SK-N-SH (cell line): ENCODE data around the gene RBM19. TPM values are rescaled to one million over a fixed set of nuclear protein-coding genes. Genes with fewer than 3 reads are reported as not detected.
A peak's percentile ranks its signal among the peaks of the same experiment; 100 is the strongest.

Experiments used
- CTCF ChIA-PET: fragments of 300-600, 350-600 bp; formaldehyde crosslinking; extraction: SDS; loops from one replicate; lab custom pipeline; 2021; lab: Yijun Ruan, JAX
- POLR2A ChIA-PET: fragments of 350-600 bp; sonication (Branson Sonifier 250); formaldehyde crosslinking; extraction: SDS; loops from one replicate; lab custom pipeline; 2020; ENCODE audit warnings: antibody characterized with exemption, inconsistent platforms; lab: Yijun Ruan, JAX
- DNase-seq: peaks from one replicate; pipeline ENCODE4 v3.0.0; 2012
- H2AFZ ChIP-seq: fragments of 200-600 bp; sonication (generic); 2 replicates; pipeline ENCODE4 v1.8.1; 2016; ENCODE audit warnings: antibody characterized with exemption, mild to moderate bottlenecking, low read depth
- H3F3A ChIP-seq: fragments of 200-600 bp; sonication (generic); replicated peaks from 2 replicates; pipeline ENCODE3; 2016; ENCODE audit warnings: antibody characterized with exemption, mild to moderate bottlenecking; ENCODE audit not compliant: insufficient read depth
- H3K27ac ChIP-seq, 2 experiments: fragments of 200-500 bp in 1 of 2; fragments of 200-600 bp in 1 of 2; sonication (Bioruptor generic) in 1 of 2; sonication (generic), shearing (Covaris generic) in 1 of 2; 2 replicates each; pipeline versions ENCODE4 v1.5.1 to v1.6.1; 2014 to 2016; ENCODE audit warnings: low read depth in 2 of 2, inconsistent platforms in 1 of 2, low read length in 1 of 2, mild to moderate bottlenecking in 1 of 2, mixed read lengths in 1 of 2
- H3K27me3 ChIP-seq: fragments of 200-600 bp; sonication (generic), shearing (Covaris generic); 2 replicates; pipeline ENCODE4 v1.6.1; 2016; ENCODE audit warnings: mixed run types; ENCODE audit not compliant: insufficient read depth
- H3K36me3 ChIP-seq, 2 experiments: fragments of 200-500 bp in 1 of 2; fragments of 200-600 bp in 1 of 2; sonication (Bioruptor generic) in 1 of 2; sonication (generic) in 1 of 2; replicated peaks in 1 of 2; 2 replicates each; pipeline versions ENCODE3 to v1.5.1; 2014 to 2016; ENCODE audit warnings: low read length in 1 of 2, mild to moderate bottlenecking in 1 of 2; ENCODE audit not compliant: insufficient read depth in 2 of 2, control insufficient read depth in 1 of 2
- H3K4me1 ChIP-seq, 2 experiments: fragments of 200-500 bp in 1 of 2; fragments of 200-600 bp in 1 of 2; sonication (Bioruptor generic) in 1 of 2; sonication (generic), shearing (Covaris generic) in 1 of 2; 2 replicates each; pipeline versions ENCODE4 v1.5.1 to v1.6.1; 2014 to 2016; ENCODE audit warnings: low read depth in 1 of 2, low read length in 1 of 2, mixed run types in 1 of 2; ENCODE audit not compliant: insufficient read depth in 2 of 2, control insufficient read depth in 1 of 2
- H3K4me2 ChIP-seq: fragments of 200-600 bp; sonication (generic), shearing (Covaris generic); 2 replicates; pipeline ENCODE4 v1.6.1; 2017; ENCODE audit warnings: mixed run types
- H3K4me3 ChIP-seq, 2 experiments: fragments of 200-500 bp in 1 of 2; fragments of 200-600 bp in 1 of 2; sonication (Bioruptor generic) in 1 of 2; sonication (generic), shearing (Covaris generic) in 1 of 2; 2 replicates each; pipeline versions ENCODE4 v1.5.1 to v1.8.1; 2014 to 2016; ENCODE audit warnings: low read depth in 2 of 2, inconsistent platforms in 1 of 2, low read length in 1 of 2, mild to moderate bottlenecking in 1 of 2, mixed read lengths in 1 of 2, moderate library complexity in 1 of 2
- H3K79me2 ChIP-seq: fragments of 200-600 bp; sonication (generic); 2 replicates; pipeline ENCODE4 v1.8.1; 2017; ENCODE audit warnings: mild to moderate bottlenecking; ENCODE audit not compliant: insufficient read depth
- H3K9ac ChIP-seq: fragments of 200-600 bp; sonication (generic); 2 replicates; pipeline ENCODE4 v1.6.1; 2017; ENCODE audit warnings: mixed run types
- H3K9me2 ChIP-seq: fragments of 200-600 bp; sonication (generic); 2 replicates; pipeline ENCODE4 v1.6.1; 2017; ENCODE audit warnings: mixed run types
- H3K9me3 ChIP-seq: fragments of 200-600 bp; sonication (generic); 2 replicates; pipeline ENCODE4 v1.6.1; 2017; ENCODE audit warnings: mixed run types, mild to moderate bottlenecking, moderate library complexity
- H4K20me1 ChIP-seq: fragments of 200-600 bp; sonication (generic); 2 replicates; pipeline ENCODE4 v1.6.1; 2017; ENCODE audit warnings: mild to moderate bottlenecking, mixed run types; ENCODE audit not compliant: insufficient read depth
- CTCF ChIP-seq: fragments of 200-600 bp; sonication (generic); IDR thresholded peaks from 2 replicates; pipeline ENCODE4 v1.6.1; 2017; ENCODE audit warnings: antibody characterized with exemption, mild to moderate bottlenecking, moderate library complexity
- GATA2 ChIP-seq: sonication (generic); formaldehyde crosslinking; IDR thresholded peaks from 2 replicates; pipeline ENCODE4 v1.5.0; 2020; ENCODE audit warnings: mild to moderate bottlenecking, missing genetic modification reagents
- IRF3 ChIP-seq: fragments of 150-350 bp; IDR thresholded peaks from 2 replicates; pipeline ENCODE4 v1.6.1; 2016; ENCODE audit warnings: mild to moderate bottlenecking, low read depth, low read length
- MXI1 ChIP-seq: IDR thresholded peaks from 2 replicates; pipeline ENCODE4 v1.6.1; 2012; ENCODE audit warnings: mild to moderate bottlenecking, low read depth, low read length, improper control_type of control experiment
- NRF1 ChIP-seq: IDR thresholded peaks from 2 replicates; pipeline ENCODE4 v1.6.1; 2012; ENCODE audit warnings: low read depth, mild to moderate bottlenecking, low read length
- PBX3 ChIP-seq: IDR thresholded peaks from 2 replicates; pipeline ENCODE4; 2012
- POLR2AphosphoS5 ChIP-seq: IDR thresholded peaks from 2 replicates; pipeline ENCODE4 v1.6.1; 2012; ENCODE audit warnings: low read depth, low read length
- RAD21 ChIP-seq: IDR thresholded peaks from 2 replicates; pipeline ENCODE4 v1.6.1; 2012; ENCODE audit warnings: mild to moderate bottlenecking, low read length
- RCOR1 ChIP-seq: fragments of 150-350 bp; IDR thresholded peaks from 2 replicates; pipeline ENCODE4 v1.6.1; 2017; ENCODE audit warnings: antibody characterized with exemption, low read length
- SIN3A ChIP-seq: IDR thresholded peaks from 2 replicates; pipeline ENCODE4 v1.6.1; 2012; ENCODE audit warnings: low read depth, mild to moderate bottlenecking, low read length, moderate library complexity, borderline replicate concordance
- SMC3 ChIP-seq: IDR thresholded peaks from 2 replicates; pipeline ENCODE4 v1.6.1; 2012; ENCODE audit warnings: low read depth, low read length, improper control_type of control experiment
- TAF1 ChIP-seq: IDR thresholded peaks from 2 replicates; pipeline ENCODE4 v1.6.1; 2012; ENCODE audit warnings: low read depth, mild to moderate bottlenecking, low read length, moderate library complexity, borderline replicate concordance
- TCF12 ChIP-seq: IDR thresholded peaks from 2 replicates; pipeline ENCODE4 v1.4.0; 2012
- WGBS: methylation state at CpG from one replicate; pipeline ENCODE4 v1.1.6; 2017; ENCODE audit warnings: low lambda C conversion rate; 5-methylcytosine and 5-hydroxymethylcytosine counted together
- polyA plus RNA-seq, 3 experiments: library from polyadenylated mRNA; depleted of rRNA; stranded (reverse); fragments of >200 nt; gene quantifications; 2 replicates each; pipeline ENCODE4 v1.2.3, GENCODE V29; 2012

Gene RBM19
- polyA plus RNA-seq, 1 of the 3 experiments (the other 2 are of a cell fraction): 16.6 TPM

GRCh38 chr12:114015851-114016250 is 49.7 kb upstream of the RBM19 start (continued):
- TF ChIP-seq IRF3 (no peak), MXI1 (no peak), PBX3 (no peak), SIN3A (no peak)
- TF ChIP-seq, all 33 proteins: peak for 0

- no peaks in the 10 kb centered on the region; the same call in 1 of the 2 replicates for H3K27me3 ChIP-seq
- H3K4me2 ChIP-seq: no peak overlapping the region
- POLR2A ChIA-PET: no interaction called here
- CTCF ChIA-PET: interaction anchor here (0.9 to 2.6 kb wide), 4 partner anchors 12 to 499 kb away, joined by 3 to 9 read pairs (median 6); no protein-coding TSS in a partner anchor
- no peaks in the 10 kb centered on the region for H3F3A ChIP-seq
- no peaks in the 10 kb centered on the region for H3K79me2 ChIP-seq
- H3K4me3 ChIP-seq: no peak overlapping the region
- WGBS: under 1% methylated on average over 6 of the region's 6 CpGs
- no peaks in the 10 kb centered on the region for H3K4me1 ChIP-seq
- H4K20me1 ChIP-seq: no peaks in the 10 kb centered on the region
- no peaks in the 10 kb centered on the region for H3K9me3 ChIP-seq
- H3K9me2 ChIP-seq: no peaks in the 10 kb centered on the region
- H3K27ac ChIP-seq: no peak overlapping the region
- no peak overlapping the region for H3K9ac ChIP-seq
- H2AFZ ChIP-seq: no peak overlapping the region
- H3K36me3 ChIP-seq: no peaks in the 10 kb centered on the region
- DNase-seq: peak; percentile 32
- TF ChIP-seq NRF1: no peak
- no peak for TF ChIP-seq IRF3
- no peak for TF ChIP-seq POLR2AphosphoS5
- TF ChIP-seq TAF1: no peak
- TF ChIP-seq RCOR1: no peak
- peak; percentile 40; the same call in 1 of the 2 replicates for TF ChIP-seq CTCF
- TF ChIP-seq RAD21: peak; percentile 56
- no peak for TF ChIP-seq GATA2 (CRISPR knock-in tag)
- TF ChIP-seq TCF12: no peak
- peak; percentile 26; the same call in 1 of the 2 replicates for TF ChIP-seq SMC3
- TF ChIP-seq, all 33 proteins: peak for 3
Observed at GRCh38 chr12:114013575-114014345, 47.6 kb upstream of the RBM19 start.
